Astrocyte (in vitro differentiated cells and primary cell): ENCODE measurements around the gene DPAGT1. TPM values are rescaled to one million over a fixed set of nuclear protein-coding genes. Genes with fewer than 3 reads are reported as not detected.

Experiments used
- DNase-seq: peaks from one replicate; pipeline ENCODE4 v3.0.0-alpha.2; 2010; ENCODE audit warnings: low read depth
- FAIRE-seq: peaks from 2 replicates; lab custom pipeline; 2011; peaks lifted over from hg19 to GRCh38; lab: Jason Lieb, UNC
- H2AFZ ChIP-seq: 2 replicates; pipeline ENCODE4 v1.6.0; 2012; ENCODE audit warnings: low read depth, low read length, inconsistent platforms
- H3K27ac ChIP-seq: 2 replicates; pipeline ENCODE4 v1.5.1; 2011; ENCODE audit warnings: low read depth, low read length, inconsistent platforms
- H3K27me3 ChIP-seq: 2 replicates; pipeline ENCODE4 v1.6.0; 2011; ENCODE audit warnings: low read length, inconsistent platforms; ENCODE audit not compliant: insufficient read depth
- H3K36me3 ChIP-seq: 2 replicates; pipeline ENCODE4 v1.5.1; 2011; ENCODE audit warnings: low read length, inconsistent platforms; ENCODE audit not compliant: insufficient read depth
- H3K4me1 ChIP-seq: 2 replicates; pipeline ENCODE4 v1.5.1; 2011; ENCODE audit warnings: low read length, inconsistent platforms; ENCODE audit not compliant: insufficient read depth
- H3K4me2 ChIP-seq: 2 replicates; pipeline ENCODE4 v1.6.0; 2012; ENCODE audit warnings: low read length, inconsistent platforms
- H3K4me3 ChIP-seq: 2 replicates; pipeline ENCODE4 v1.5.1; 2011; ENCODE audit warnings: low read depth, mild to moderate bottlenecking, low read length, inconsistent platforms; ENCODE audit not compliant: insufficient read depth
- H3K79me2 ChIP-seq: 2 replicates; pipeline ENCODE4 v1.6.0; 2012; ENCODE audit warnings: mild to moderate bottlenecking, low read length, inconsistent platforms; ENCODE audit not compliant: insufficient read depth
- H3K9ac ChIP-seq: 2 replicates; pipeline ENCODE4 v1.6.0; 2012; ENCODE audit warnings: mild to moderate bottlenecking, low read length, inconsistent platforms
- H3K9me3 ChIP-seq: 2 replicates; pipeline ENCODE4 v1.5.1; 2012; ENCODE audit warnings: low read depth, mild to moderate bottlenecking, low read length, inconsistent platforms; ENCODE audit not compliant: insufficient read depth
- H4K20me1 ChIP-seq: 2 replicates; pipeline ENCODE4 v1.6.0; 2012; ENCODE audit warnings: low read length, inconsistent platforms; ENCODE audit not compliant: insufficient read depth
- H3K27ac Mint-ChIP-seq: one replicate; pipeline ENCODE4 v1.8.0; 2021; ENCODE audit warnings: mild to moderate bottlenecking, mixed read lengths; ENCODE audit not compliant: unreplicated experiment
- H3K27me3 Mint-ChIP-seq: one replicate; pipeline ENCODE4 v1.8.0; 2021; ENCODE audit warnings: low read depth, mixed read lengths; ENCODE audit not compliant: unreplicated experiment
- H3K36me3 Mint-ChIP-seq: one replicate; pipeline ENCODE4 v1.8.0; 2021; ENCODE audit warnings: low read depth, mixed read lengths; ENCODE audit not compliant: unreplicated experiment
- H3K4me1 Mint-ChIP-seq: one replicate; pipeline ENCODE4 v1.8.0; 2021; ENCODE audit warnings: low read depth, mixed read lengths; ENCODE audit not compliant: unreplicated experiment
- H3K4me3 Mint-ChIP-seq: one replicate; pipeline ENCODE4 v1.8.0; 2021; ENCODE audit warnings: mild to moderate bottlenecking, moderate library complexity, mixed read lengths; ENCODE audit not compliant: unreplicated experiment
- H3K9me3 Mint-ChIP-seq: one replicate; pipeline ENCODE4 v1.8.0; 2021; ENCODE audit warnings: mild to moderate bottlenecking, mixed read lengths; ENCODE audit not compliant: unreplicated experiment
- EZH2 ChIP-seq: IDR thresholded peaks from 2 replicates; pipeline ENCODE4 v1.6.1; 2012; ENCODE audit warnings: mild to moderate bottlenecking, low read length, inconsistent platforms; ENCODE audit not compliant: insufficient read depth
- total RNA-seq: library from RNA; stranded (reverse); gene quantifications from 2 replicates; pipeline ENCODE4 v1.2.1, GENCODE V29; 2021
- TF ChIP-seq, protein P1 (sequence below): IDR thresholded peaks from 2 replicates; pipeline ENCODE4 v1.5.1; 2011; ENCODE audit warnings: low read depth, mild to moderate bottlenecking, inconsistent platforms, low read length, moderate library complexity; ENCODE audit not compliant: insufficient read depth

Gene DPAGT1
- total RNA-seq, 1 donor from 2014 or later, result 44.1 TPM

DNA sequence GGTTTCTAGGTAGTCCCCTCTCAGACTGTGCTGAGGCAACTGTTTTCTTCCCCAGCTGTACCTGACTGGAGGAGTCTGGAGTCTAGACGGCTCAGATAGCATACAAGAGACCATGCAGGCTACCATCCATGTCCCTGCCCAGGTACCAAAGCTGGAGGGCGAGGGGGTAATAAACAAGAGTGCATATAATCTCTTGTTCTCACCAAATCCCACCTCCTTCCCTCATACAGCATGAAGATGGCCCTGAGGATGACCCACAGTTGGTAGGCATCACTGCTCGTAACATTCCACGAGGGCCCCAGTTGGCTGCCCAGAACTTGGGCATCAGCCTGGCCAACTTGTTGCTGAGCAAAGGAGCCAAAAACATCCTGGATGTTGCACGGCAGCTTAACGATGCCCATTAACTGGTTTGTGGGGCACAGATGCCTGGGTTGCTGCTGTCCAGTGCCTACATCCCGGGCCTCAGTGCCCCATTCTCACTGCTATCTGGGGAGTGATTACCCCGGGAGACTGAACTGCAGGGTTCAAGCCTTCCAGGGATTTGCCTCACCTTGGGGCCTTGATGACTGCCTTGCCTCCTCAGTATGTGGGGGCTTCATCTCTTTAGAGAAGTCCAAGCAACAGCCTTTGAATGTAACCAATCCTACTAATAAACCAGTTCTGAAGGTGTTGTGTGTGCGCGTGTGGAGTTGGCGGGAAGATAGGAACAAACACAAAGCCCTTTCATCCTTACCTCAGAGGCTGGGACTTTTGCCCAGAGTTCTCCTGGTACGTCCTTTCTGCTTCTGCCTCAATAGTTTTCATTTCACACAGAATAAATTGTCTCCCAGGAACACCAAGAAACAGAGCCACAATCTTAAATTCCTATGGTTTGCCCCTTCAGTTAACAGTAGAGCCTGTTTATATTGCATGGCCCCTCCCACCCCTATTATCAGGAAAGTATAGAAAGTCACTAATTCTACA lies 8.5 kb downstream of the DPAGT1 start:
- H3K4me1 Mint-ChIP-seq, result peaks cover 10% of the 10 kb centered on the region
- DNase-seq (peak; percentile 51), FAIRE-seq (no peak)
- no peaks in the 10 kb centered on the region for H3K27me3 Mint-ChIP-seq
- Histone ChIP-seq H3K9ac (peak overlapping the region; percentile 93), H3K9me3 (no peaks in the 10 kb centered on the region), H2AFZ (no peak overlapping the region), H3K4me3 (peak overlapping the region; percentile 79), H3K27ac (no peak overlapping the region), H3K79me2 (peaks cover 38% of the 10 kb centered on the region), H3K4me1 (peaks cover 17% of the 10 kb centered on the region), H3K36me3 (peaks cover 19% of the 10 kb centered on the region), H4K20me1 (peaks cover 29% of the 10 kb centered on the region), H3K27me3 (no peaks in the 10 kb centered on the region), H3K4me2 (peak overlapping the region; percentile 89)
- peak overlapping the region; percentile 51 for H3K27ac Mint-ChIP-seq
- H3K4me3 Mint-ChIP-seq, result peak overlapping the region; percentile 84
- no peaks in the 10 kb centered on the region for H3K9me3 Mint-ChIP-seq
- TF ChIP-seq, protein P1, sequence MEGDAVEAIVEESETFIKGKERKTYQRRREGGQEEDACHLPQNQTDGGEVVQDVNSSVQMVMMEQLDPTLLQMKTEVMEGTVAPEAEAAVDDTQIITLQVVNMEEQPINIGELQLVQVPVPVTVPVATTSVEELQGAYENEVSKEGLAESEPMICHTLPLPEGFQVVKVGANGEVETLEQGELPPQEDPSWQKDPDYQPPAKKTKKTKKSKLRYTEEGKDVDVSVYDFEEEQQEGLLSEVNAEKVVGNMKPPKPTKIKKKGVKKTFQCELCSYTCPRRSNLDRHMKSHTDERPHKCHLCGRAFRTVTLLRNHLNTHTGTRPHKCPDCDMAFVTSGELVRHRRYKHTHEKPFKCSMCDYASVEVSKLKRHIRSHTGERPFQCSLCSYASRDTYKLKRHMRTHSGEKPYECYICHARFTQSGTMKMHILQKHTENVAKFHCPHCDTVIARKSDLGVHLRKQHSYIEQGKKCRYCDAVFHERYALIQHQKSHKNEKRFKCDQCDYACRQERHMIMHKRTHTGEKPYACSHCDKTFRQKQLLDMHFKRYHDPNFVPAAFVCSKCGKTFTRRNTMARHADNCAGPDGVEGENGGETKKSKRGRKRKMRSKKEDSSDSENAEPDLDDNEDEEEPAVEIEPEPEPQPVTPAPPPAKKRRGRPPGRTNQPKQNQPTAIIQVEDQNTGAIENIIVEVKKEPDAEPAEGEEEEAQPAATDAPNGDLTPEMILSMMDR, result no peak
- no peak for TF ChIP-seq EZH2
- H3K36me3 Mint-ChIP-seq, result peaks cover 17% of the 10 kb centered on the region

- Mint-ChIP-seq H3K9me3 (no peaks in the 10 kb centered on the region), H3K27me3 (no peaks in the 10 kb centered on the region), H3K4me1 (peaks cover 14% of the 10 kb centered on the region), H3K36me3 (peaks cover 9% of the 10 kb centered on the region), H3K4me3 (peak overlapping the region; percentile 84), H3K27ac (peak overlapping the region; percentile 41)
- H3K9me3 ChIP-seq, result no peaks in the 10 kb centered on the region
- H2AFZ ChIP-seq, result no peak overlapping the region
- H3K4me3 ChIP-seq, result peak overlapping the region; percentile 79
- no peak overlapping the region for H3K27ac ChIP-seq
- no peak for TF ChIP-seq EZH2
- TF ChIP-seq, protein P1, result no peak
- peaks cover 17% of the 10 kb centered on the region for H3K4me1 ChIP-seq
- H3K79me2 ChIP-seq, result peaks cover 42% of the 10 kb centered on the region
- H3K27me3 ChIP-seq, result no peaks in the 10 kb centered on the region
- peak overlapping the region; percentile 89 for H3K4me2 ChIP-seq
- no peak for DNase-seq
- H3K36me3 ChIP-seq, result peaks cover 12% of the 10 kb centered on the region
- FAIRE-seq, result no peak
- H3K9ac ChIP-seq, result peak overlapping the region; percentile 93
- H4K20me1 ChIP-seq, result peaks cover 29% of the 10 kb centered on the region
These were observed 9.4 kb downstream of the DPAGT1 start for GRCh38 chr11:119091966-119092879.
